GM21717 (cell line): ENCODE data around the gene DEFB113.

Experiments
- ATAC-seq: cut with Tn5 transposase; IDR thresholded peaks from one replicate; pipeline ENCODE4 v1.9.1; 2021; ENCODE audit warnings: mild to moderate bottlenecking, moderate library complexity; ENCODE audit not compliant: unreplicated experiment

Gene DEFB113

GRCh38 chr6:49937811-49938210 is 31.6 kb downstream of the DEFB113 start:
- no peak for ATAC-seq

- no peak for ATAC-seq
These were observed 32.4 kb downstream of the DEFB113 start for GRCh38 chr6:49937017-49937416.

GRCh38 chr6:49935387-49935786 is 34.0 kb downstream of the DEFB113 start:
- no peak for ATAC-seq

- ATAC-seq = no peak
These were observed 34.7 kb downstream of the DEFB113 start for GRCh38 chr6:49934770-49935169.

GRCh38 chr6:49933526-49933925 is 35.9 kb downstream of the DEFB113 start:
- ATAC-seq = no peak

GRCh38 chr6:49929340-49929739 is 40.1 kb downstream of the DEFB113 start:
- no peak for ATAC-seq

- ATAC-seq = no peak
These were observed 45.6 kb downstream of the DEFB113 start for GRCh38 chr6:49923826-49924225.

GRCh38 chr6:49919935-49920644 is 49.3 kb downstream of the DEFB113 start:
- no peak for ATAC-seq

- ATAC-seq = no peak
These were observed 50.2 kb downstream of the DEFB113 start for GRCh38 chr6:49919261-49919660.

- no peak for ATAC-seq
These were observed 50.6 kb downstream of the DEFB113 start for GRCh38 chr6:49918787-49919186.
